KG1 (cell line): Measurements from ENCODE around the gene SENP3.

ENCODE experiments used
- DNase-seq: peaks from one replicate; lab custom pipeline; 2025; lab: John Stamatoyannopoulos, UW

SENP3 gene

DNA sequence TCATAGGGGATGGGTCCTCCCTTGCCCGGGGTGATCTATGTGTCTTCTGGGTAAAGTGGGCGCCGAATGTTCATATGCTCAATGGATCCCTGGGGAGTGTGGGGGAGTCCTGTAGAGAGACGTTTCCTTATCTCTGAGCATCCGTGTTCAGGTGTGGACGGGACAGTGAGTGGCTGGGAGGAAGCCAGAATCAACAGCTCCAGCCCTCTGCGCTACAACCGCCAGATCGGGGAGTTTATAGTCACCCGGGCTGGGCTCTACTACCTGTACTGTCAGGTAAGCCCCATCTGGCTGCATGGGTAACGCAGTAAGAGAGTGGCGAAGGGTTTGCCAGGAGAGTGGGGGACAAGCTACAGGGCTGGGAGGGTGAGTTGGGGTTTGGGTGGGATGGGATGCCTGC is 5.1 kb upstream of the SENP3 start:
- no peak for DNase-seq

DNA sequence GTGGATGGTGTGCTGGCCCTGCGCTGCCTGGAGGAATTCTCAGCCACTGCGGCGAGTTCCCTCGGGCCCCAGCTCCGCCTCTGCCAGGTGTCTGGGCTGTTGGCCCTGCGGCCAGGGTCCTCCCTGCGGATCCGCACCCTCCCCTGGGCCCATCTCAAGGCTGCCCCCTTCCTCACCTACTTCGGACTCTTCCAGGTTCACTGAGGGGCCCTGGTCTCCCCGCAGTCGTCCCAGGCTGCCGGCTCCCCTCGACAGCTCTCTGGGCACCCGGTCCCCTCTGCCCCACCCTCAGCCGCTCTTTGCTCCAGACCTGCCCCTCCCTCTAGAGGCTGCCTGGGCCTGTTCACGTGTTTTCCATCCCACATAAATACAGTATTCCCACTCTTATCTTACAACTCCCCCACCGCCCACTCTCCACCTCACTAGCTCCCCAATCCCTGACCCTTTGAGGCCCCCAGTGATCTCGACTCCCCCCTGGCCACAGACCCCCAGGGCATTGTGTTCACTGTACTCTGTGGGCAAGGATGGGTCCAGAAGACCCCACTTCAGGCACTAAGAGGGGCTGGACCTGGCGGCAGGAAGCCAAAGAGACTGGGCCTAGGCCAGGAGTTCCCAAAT is 4.5 kb upstream of the SENP3 start:
- DNase-seq: no peak

DNA sequence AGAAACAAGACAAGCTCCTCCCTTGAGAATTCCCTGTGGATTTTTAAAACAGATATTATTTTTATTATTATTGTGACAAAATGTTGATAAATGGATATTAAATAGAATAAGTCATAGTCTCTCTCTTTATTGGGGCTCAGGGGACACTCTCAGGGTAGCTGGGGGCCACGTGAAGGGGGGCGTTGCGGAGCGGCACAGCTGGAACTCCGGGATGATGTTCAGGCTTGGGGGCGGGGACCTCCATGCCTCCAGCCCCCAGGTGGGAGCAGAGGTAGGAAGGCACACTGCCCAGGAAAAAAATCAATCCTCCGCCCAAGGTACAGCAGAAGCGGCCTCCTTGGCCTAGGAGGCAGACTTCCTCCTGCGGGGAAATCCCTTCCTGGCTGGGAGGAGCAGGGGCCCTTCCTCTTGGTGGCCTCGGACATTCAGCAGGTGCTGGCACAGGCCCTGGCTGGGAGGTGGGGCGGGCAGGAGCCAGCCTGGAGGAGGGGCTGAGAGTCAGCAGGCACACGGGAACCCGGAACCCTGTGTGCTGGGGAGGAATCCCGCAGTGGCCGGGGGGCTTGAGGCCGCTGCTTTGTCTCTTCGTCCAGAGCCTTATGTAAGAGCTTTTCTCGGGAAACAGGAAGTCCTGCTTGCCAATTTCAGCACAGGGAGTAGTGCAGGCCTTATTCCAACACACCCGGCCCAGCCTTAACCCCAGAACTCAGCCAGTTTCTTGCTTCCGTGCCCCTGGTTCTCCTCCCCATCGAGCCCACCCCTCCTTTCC is 3.8 kb upstream of the SENP3 start:
- DNase-seq: no peak

DNA sequence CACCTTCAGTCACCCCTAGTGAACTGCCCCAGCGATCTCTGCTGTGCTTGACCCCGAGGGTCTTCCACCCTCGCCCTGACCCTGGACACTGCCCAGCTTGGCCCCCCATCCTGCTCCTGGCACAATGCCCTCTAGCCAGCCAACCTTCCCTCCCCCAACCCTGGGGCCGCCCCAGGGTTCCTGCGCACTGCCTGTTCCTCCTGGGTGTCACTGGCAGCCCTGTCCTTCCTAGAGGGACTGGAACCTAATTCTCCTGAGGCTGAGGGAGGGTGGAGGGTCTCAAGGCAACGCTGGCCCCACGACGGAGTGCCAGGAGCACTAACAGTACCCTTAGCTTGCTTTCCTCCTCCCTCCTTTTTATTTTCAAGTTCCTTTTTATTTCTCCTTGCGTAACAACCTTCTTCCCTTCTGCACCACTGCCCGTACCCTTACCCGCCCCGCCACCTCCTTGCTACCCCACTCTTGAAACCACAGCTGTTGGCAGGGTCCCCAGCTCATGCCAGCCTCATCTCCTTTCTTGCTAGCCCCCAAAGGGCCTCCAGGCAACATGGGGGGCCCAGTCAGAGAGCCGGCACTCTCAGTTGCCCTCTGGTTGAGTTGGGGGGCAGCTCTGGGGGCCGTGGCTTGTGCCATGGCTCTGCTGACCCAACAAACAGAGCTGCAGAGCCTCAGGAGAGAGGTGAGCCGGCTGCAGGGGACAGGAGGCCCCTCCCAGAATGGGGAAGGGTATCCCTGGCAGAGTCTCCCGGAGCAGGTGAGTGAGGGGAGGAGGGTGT is 3.0 kb upstream of the SENP3 start, which contains the start of gene TNFSF13:
TSS of gene TNFSF13 (plus strand) at position 207 of the 776 bp plus-strand sequence. CDS start at position 497, 290 bp downstream.
- DNase-seq: no peak

DNA sequence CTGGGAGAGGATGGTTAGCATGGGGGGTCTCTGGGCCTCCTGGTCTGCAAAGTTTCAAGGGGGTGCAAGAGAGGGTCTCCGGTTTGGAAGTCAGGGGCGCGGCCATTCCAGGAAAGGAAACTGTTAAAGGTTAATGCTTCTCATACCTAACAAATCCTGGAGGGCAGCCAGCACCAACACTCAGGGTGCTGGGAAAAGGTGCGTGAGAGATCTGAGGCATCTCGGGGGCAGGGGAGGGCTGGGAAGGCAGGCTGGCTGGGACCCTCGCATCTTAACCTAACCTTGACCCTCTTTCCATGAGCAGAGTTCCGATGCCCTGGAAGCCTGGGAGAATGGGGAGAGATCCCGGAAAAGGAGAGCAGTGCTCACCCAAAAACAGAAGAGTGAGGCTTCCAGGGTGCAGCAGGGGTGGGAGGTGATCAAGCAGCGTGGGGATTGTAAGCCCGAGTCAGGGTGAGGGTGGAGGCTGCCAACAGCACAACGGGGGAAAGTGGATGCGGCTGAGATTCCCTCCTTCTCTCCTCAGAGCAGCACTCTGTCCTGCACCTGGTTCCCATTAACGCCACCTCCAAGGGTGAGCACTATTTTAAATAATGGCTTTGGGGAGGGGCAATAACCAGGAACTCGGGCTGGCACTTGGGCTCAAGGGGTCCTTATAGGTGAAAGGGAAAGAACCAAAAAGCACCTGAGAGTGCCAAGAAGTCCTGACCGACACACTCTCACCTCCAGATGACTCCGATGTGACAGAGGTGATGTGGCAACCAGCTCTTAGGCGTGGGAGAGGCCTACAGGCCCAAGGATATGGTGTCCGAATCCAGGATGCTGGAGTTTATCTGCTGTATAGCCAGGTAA is 2.2 kb upstream of the SENP3 start:
- DNase-seq: no peak

DNA sequence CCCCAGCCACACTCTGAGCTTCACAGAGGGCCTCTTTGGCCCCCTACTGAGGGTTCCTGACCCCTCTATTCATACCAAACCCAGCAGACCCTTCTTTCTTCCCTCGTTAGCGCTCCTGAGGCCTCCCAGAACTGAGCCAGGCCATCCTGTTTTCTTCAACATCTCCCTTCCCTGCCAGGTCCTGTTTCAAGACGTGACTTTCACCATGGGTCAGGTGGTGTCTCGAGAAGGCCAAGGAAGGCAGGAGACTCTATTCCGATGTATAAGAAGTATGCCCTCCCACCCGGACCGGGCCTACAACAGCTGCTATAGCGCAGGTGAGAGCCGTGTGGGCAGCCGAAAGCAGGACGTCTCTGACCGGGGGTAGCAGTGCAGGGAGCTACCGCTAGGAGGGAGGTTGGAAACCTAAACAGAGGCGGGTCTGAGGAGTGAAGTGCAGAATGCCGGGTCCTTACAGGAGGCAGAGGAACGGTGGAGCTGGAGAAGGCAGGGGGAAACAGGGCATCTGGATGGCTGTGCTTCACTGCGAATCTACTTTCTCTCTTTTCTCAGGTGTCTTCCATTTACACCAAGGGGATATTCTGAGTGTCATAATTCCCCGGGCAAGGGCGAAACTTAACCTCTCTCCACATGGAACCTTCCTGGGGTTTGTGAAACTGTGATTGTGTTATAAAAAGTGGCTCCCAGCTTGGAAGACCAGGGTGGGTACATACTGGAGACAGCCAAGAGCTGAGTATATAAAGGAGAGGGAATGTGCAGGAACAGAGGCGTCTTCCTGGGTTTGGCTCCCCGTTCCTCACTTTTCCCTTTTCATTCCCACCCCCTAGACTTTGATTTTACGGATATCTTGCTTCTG is 1.3 kb upstream of the SENP3 start:
- DNase-seq: no peak

DNA sequence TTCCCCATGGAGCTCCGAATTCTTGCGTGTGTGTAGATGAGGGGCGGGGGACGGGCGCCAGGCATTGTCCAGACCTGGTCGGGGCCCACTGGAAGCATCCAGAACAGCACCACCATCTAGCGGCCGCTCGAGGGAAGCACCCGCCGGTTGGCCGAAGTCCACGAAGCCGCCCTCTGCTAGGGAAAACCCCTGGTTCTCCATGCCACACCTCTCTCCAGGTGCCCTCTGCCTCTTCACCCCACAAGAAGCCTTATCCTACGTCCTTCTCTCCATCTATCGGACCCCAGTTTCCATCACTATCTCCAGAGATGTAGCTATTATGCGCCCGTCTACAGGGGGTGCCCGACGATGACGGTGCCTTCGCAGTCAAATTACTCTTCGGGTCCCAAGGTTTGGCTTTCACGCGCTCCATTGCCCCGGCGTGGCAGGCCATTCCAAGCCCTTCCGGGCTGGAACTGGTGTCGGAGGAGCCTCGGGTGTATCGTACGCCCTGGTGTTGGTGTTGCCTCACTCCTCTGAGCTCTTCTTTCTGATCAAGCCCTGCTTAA is 617 bp upstream of the SENP3 start:
- DNase-seq: no peak

DNA sequence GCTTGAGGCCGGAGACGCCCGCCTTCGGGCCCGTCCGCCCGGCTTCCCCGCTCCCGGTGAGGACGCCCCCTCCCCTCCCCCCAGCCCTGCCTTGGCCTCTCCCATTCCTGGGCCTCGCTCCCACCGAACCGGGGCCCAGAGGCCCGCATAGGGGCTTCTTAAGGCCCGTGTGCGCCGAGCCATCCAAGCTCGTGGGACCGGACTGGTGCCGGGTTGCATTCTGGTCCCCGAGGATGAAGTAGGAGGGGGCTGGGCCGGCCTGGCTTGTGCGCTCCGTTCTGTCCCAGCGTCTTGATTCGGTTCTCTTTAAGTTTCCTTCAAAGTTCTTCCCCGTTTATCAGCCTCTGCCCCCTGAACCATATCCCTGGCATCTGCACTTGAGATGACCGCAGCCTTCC is 488 bp downstream of the SENP3 start:
- no peak for DNase-seq

DNA sequence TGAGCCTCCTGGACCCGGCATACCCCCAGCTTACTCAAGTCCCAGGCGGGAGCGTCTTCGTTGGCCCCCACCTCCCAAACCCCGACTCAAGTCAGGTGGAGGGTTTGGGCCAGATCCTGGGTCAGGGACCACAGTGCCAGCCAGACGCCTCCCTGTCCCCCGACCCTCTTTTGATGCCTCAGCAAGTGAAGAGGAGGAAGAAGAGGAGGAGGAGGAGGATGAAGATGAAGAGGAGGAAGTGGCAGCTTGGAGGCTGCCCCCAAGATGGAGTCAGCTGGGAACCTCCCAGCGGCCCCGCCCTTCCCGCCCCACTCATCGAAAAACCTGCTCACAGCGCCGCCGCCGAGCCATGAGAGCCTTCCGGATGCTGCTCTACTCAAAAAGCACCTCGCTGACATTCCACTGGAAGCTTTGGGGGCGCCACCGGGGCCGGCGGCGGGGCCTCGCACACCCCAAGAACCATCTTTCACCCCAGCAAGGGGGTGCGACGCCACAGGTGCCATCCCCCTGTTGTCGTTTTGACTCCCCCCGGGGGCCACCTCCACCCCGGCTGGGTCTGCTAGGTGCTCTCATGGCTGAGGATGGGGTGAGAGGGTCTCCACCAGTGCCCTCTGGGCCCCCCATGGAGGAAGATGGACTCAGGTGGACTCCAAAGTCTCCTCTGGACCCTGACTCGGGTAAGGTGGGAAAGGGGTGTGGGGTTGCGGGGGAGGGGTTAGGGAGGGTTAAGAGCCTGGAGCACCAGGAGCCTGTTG is 1.6 kb downstream of the SENP3 start:
- DNase-seq: no peak

DNA sequence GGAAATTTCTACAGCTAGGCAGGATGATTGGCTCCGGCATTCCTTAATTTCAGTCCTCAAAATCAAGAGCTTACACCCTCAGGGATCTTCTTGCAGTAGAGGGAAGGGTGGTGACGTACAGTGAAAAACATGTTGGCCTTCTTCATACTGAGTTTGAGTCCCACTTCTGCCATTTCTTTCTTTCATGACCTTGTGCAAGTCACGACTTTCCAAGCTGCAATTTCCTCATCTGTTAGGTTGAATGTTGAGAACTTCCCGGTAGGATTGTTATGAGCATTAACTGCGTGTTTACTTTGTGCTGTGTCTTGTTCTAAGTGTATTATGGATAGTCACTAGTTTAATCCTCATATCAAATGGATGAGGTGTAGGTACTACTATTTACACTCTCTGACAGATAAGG is 7.9 kb downstream of the SENP3 start:
- DNase-seq: no peak

DNA sequence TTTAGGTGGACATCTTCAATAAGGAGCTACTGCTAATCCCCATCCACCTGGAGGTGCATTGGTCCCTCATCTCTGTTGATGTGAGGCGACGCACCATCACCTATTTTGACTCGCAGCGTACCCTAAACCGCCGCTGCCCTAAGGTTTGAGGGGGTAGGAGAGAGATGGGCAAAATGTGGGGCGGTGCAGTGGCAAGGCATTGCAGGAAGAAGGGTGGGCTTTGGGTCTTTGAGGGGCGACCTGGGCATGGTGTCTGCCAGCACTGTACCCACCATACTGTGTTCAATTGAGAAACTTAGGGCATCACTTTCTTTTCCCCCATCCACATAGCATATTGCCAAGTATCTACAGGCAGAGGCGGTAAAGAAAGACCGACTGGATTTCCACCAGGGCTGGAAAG is 8.6 kb downstream of the SENP3 start:
- DNase-seq: no peak

DNA sequence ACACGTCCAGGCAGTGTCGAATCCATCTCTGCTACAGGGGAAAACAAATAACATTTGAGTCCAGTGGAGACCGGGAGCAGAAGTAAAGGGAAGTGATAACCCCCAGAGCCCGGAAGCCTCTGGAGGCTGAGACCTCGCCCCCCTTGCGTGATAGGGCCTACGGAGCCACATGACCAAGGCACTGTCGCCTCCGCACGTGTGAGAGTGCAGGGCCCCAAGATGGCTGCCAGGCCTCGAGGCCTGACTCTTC is 10.5 kb downstream of the SENP3 start:
- no peak for DNase-seq

DNA sequence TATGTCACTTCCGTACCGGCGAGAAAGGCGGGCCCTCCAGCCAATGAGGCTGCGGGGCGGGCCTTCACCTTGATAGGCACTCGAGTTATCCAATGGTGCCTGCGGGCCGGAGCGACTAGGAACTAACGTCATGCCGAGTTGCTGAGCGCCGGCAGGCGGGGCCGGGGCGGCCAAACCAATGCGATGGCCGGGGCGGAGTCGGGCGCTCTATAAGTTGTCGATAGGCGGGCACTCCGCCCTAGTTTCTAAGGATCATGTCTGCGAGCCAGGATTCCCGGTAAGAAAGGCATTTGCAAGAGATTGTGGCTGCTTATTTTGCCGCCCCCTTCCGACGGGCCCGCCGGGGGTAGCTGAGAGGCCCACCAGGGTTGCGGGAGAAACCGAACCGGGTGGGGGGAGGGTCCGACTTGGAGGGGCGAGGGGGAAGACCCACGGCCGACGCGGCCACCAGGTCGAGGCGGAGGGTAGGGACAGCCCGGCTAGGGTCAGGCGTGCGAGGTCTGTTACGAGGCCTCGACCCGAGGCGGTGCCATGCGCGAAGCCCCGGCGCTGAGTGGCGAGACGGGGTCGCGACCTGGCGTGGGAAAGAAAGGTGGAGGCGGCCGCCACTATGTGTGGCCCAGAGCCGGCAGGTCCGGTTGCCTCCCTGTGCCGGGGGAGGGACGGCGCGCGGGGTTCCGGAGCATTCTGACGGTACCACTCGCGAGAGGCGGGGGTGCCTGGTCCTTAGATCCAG is 11.0 kb downstream of the SENP3 start:
- DNase-seq: peak; percentile 80

DNA sequence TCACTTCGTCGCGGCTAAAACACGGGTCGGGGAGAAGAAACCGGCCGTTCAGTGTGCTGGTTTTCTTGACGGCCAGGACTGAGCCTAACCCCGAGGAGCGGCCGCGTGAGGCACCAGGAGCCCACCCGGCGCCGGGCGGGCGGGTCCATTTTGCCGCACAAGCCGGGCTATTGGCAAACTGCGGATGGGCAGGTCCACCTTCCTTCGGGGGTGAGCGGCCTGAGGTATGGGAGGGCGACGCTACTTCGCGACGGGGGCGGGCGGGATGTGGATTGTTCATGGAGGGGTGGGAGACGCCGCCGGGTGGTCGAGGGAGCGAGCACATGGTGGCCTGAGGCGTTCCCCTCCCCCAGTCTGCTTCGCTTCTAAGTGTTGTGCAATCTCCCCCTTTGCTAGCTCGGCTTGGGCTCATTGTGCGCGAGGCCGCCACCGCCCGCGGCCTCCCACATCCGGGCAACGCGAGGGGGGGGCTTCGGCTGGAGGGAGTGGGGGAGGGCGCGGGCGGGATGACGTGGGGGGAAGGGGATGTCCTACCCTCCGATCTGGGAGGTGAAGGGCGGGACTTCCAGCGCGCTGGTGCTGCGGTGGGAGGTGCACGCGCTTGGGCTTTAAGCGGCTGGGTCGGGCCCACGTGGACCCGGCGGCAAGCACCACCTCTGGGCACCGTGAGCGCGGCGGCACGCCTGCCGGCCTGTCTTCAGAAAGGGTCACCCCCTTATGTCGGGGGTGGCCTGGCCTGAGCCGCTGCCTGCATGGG is 11.8 kb downstream of the SENP3 start:
- DNase-seq: peak; percentile 56

DNA sequence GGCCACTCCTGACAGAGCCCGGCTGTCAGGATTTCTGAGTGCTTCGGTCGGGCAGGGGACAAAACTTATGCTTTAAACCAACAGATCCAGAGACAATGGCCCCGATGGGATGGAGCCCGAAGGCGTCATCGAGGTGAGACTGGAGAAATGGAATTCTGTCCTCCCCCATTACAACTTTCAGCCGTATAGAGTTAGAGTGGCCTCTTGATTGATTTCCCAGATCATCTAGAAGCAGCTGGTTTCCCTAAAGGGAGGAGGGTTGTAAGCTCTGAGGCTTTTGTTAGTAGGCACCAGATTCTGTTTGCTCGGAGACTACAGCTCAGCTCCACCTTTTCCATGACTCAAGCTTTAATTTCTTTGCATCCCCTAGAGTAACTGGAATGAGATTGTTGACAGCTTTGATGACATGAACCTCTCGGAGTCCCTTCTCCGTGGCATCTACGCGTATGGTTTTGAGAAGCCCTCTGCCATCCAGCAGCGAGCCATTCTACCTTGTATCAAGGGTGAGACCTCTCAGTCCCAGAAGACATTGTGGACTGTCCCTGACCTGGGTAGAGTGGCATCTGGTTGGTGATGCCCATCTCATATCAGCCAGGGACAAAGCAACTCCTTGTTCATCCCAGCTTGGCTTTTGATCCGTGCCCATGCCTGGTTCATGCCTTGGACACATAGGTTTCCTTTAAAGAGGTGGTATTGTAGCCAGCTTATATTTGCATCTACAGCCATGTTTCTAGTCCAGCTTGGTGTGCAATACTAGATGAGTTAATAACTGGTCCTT is 12.6 kb downstream of the SENP3 start:
- no peak for DNase-seq

DNA sequence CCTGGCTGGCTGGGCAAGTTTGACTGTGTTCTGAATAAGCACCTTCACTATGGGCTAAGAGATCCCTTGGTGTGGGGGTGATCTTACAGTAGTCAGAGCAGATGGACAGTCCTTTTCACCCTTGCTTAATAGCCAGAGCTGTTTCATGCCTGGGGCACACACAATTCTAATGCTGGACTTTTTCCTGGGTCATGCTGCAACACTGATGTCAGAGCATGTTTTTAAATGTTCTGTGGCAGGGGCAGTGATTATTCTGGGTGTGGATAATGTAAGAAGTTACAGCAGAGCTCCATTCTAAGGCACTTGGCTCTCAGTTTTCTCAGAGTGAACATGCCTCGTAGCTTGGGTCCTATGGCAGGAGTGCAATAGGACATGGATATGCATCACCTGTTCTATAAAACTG is 13.8 kb downstream of the SENP3 start:
- no peak for DNase-seq

DNA sequence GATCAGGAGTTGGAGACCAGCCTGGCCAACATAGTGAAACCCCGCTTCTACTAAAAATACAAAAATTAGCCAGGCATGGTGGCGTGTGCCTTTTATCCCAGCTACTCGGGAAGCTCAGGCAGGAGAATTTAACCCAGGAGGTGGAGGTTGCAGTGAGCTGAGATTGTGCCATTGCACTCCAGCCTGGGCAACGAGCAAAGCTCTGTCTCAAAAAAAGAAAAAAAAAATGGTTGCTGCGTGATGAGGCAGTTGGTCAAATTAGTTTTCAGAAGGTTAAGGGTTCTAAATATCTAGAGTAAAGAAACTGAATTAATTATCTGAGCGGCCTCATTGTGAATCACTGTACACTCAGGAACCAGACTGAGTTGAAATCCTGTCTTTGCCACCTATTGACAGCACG is 14.2 kb downstream of the SENP3 start:
- no peak for DNase-seq

DNA sequence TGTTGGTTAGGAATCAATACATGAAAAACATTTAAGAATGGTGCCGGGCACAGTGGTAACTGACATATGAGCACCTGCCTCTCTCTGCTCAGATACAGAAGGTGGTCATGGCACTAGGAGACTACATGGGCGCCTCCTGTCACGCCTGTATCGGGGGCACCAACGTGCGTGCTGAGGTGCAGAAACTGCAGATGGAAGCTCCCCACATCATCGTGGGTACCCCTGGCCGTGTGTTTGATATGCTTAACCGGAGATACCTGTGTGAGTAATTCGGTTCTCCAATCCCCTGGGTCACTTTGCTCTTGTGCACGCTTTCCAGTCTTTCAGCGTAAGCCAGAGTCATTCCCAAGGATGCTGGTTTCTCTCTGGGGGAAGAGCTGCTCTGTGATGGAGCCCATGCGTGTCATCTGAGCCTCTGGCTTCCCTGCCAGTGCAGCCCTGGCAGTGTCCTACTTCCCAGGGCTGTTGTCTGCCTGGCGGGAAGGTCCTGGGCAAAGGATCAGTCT is 14.8 kb downstream of the SENP3 start:
- no peak for DNase-seq
